Thyroid gland (tissue), 4 donors: Measurements from ENCODE around the gene SH3RF3. TPM values are rescaled to one million over a fixed set of nuclear protein-coding genes. Genes with fewer than 3 reads are reported as not detected.
A peak's percentile ranks its signal among the peaks of the same experiment; 100 is the strongest.

Experiments
- DNase-seq, 2 donors: peaks; one replicate each; pipeline ENCODE4 v3.0.0-alpha.2; 2019
- H3K27ac ChIP-seq, 3 donors: fragments of 200-600 bp; sonication (generic); 1 replicate in 2 of 3; 2 replicates in 1 of 3; pipeline ENCODE4 v1.5.1; 2016 to 2019; ENCODE audit warnings: mild to moderate bottlenecking in 1 of 3, moderate library complexity in 1 of 3
- H3K27me3 ChIP-seq: fragments of 200-600 bp; sonication (generic); one replicate; pipeline ENCODE4 v1.5.1; 2019
- H3K36me3 ChIP-seq, 2 donors: fragments of 200-600 bp; sonication (generic); one replicate each; pipeline ENCODE4 v1.5.1; 2016 to 2019
- H3K4me1 ChIP-seq, 2 donors: fragments of 200-600 bp; sonication (generic); one replicate each; pipeline ENCODE4 v1.5.1; 2017 to 2019
- H3K4me3 ChIP-seq, 3 donors: fragments of 200-600 bp; sonication (generic); replicated peaks in 1 of 3; 1 replicate in 2 of 3; 2 replicates in 1 of 3; pipeline ENCODE4 v1.5.1; 2016; ENCODE audit warnings: mild to moderate bottlenecking in 1 of 3
- H3K9me3 ChIP-seq: fragments of 200-600 bp; sonication (generic); one replicate; pipeline ENCODE4 v1.5.1; 2017
- POLR2A ChIP-seq, 2 donors: fragments of 450-650 bp; IDR thresholded peaks; one replicate each; pipeline ENCODE4 v1.6.1; 2017; ENCODE audit warnings: antibody characterized with exemption in 2 of 2, mild to moderate bottlenecking in 2 of 2, moderate library complexity in 1 of 2
- WGBS, 2 donors: methylation state at CpG; one replicate each; pipeline ENCODE4 v1.1.5; 2017; 5-methylcytosine and 5-hydroxymethylcytosine counted together
- intact Hi-C: fragments of 100-400 bp; cut with DNase I; formaldehyde crosslinking; loops from one replicate; pipeline ENCODE4 v1.15.1; 2023
- total RNA-seq, 4 donors: library from RNA; depleted of rRNA; stranded (reverse); fragments of >200 nt; gene quantifications; one replicate each; pipeline ENCODE4 v1.2.3, GENCODE V29; 2016
- TF ChIP-seq, protein P1 (sequence below), 6 experiments: fragments of 200-600 bp in 3 of 6; fragments of 450-650 bp in 3 of 6; sonication (generic) in 3 of 6; IDR thresholded peaks; one replicate each; pipeline ENCODE4 v1.5.1; 2016 to 2019; ENCODE audit warnings: antibody characterized with exemption in 6 of 6, mild to moderate bottlenecking in 2 of 6, inconsistent platforms in 1 of 6, moderate library complexity in 1 of 6

Gene SH3RF3
- total RNA-seq, 4 donors from 2014 or later: 2.1 to 7.4 (median 2.8) TPM

DNA sequence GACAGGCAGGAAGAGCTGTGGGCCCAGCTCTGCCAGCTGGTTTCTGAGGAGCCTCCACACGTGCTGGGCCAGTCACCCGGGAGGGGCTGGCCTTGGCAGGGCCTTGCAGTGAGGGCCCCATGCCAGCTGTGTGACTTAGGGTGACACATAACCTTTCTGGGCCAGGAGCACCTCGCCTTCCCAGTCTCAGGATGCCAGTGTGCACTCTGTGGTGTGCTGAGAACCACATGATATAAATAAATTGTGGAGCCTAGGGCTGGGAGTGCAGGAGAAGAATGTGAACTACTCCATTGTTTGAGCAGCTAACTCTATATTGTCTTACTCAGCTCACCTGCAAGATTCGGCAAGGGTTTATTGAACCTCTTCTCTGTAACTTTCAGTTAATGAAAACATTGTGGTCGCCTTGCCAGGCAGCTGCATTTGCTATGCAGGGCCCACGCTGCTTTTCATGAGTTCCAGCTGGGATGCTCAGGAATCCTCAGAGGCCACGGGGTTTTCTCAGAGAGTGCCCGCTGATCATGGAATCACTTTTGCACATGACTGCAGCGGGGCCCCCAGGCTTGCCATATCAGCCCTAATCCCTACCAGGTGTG lies 222.3 kb downstream of the SH3RF3 start:
- H3K4me3 ChIP-seq: no peak overlapping the region
- peak overlapping the region in 2 of 3 donors; percentile 19 to 36 for H3K27ac ChIP-seq
- no peaks in the 10 kb centered on the region for H3K36me3 ChIP-seq
- WGBS, 2 donors: 52 to 65% methylated on average over 8 to 9 of the region's 9 CpGs
- no peak for TF ChIP-seq POLR2A (IDR thresholded peaks at IDR 0.05)
- TF ChIP-seq, protein P1, sequence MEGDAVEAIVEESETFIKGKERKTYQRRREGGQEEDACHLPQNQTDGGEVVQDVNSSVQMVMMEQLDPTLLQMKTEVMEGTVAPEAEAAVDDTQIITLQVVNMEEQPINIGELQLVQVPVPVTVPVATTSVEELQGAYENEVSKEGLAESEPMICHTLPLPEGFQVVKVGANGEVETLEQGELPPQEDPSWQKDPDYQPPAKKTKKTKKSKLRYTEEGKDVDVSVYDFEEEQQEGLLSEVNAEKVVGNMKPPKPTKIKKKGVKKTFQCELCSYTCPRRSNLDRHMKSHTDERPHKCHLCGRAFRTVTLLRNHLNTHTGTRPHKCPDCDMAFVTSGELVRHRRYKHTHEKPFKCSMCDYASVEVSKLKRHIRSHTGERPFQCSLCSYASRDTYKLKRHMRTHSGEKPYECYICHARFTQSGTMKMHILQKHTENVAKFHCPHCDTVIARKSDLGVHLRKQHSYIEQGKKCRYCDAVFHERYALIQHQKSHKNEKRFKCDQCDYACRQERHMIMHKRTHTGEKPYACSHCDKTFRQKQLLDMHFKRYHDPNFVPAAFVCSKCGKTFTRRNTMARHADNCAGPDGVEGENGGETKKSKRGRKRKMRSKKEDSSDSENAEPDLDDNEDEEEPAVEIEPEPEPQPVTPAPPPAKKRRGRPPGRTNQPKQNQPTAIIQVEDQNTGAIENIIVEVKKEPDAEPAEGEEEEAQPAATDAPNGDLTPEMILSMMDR (IDR thresholded peaks at IDR 0.05): no peak
- no peaks in the 10 kb centered on the region for H3K9me3 ChIP-seq
- H3K4me1 ChIP-seq: peaks cover 34 to 46% of the 10 kb centered on the region in 2 donors
- no peaks in the 10 kb centered on the region for H3K27me3 ChIP-seq
- DNase-seq: peak; percentile 78 to 91
- intact Hi-C loops: no loop called here

DNA sequence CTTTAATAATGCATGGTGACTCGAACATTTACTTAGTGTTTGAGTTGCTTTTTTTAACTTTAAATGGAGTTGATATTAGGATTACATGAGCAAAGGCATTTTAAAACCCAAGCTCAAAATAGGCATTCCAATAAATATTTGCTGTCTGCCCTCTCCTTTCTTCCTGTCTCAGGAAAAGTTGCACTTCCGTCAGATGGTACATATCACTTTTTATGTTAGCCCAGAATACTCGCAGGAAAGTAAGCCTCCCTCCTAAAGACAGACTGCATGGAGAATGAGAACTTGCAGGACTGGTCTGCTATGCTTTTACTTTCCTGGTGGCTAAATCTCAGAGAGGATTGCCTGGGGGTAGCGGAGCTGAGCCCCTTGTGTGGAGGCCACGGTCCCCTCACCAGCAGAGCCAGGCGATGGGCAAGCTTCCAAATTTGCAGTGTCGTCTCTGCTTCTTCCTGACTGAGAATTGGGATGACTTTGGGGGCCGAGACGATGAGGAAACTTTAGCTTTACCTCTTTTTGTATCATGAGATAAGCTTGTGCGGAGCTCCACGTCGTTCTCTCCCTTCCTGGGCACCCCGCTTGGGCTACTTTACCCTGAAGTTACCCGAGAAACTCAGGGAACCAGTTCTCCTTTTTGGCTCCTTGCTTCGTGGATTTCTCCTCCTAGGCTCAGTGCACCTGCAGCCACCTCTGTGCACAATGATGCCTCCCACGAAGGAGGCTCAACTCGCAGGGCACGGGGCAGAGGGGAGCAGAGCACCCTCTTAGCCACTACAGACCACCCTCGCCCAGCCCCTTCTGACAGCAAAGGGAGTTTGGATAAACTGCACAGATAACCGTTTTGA lies 223.3 kb downstream of the SH3RF3 start:
- Histone ChIP-seq H3K27me3 (no peaks in the 10 kb centered on the region), H3K4me1 (peaks cover 35 to 46% of the 10 kb centered on the region in 2 donors), H3K4me3 (no peak overlapping the region), H3K9me3 (no peaks in the 10 kb centered on the region), H3K27ac (peak overlapping the region in 1 of 3 donors; percentile 28), H3K36me3 (no peaks in the 10 kb centered on the region)
- peak; percentile 34 to 51 for DNase-seq
- intact Hi-C loops: no loop called here
- WGBS, 2 donors: 37 to 48% methylated on average over 18 to 20 of the region's 20 CpGs
- TF ChIP-seq POLR2A (IDR thresholded peaks at IDR 0.05): no peak
- TF ChIP-seq, protein P1 (IDR thresholded peaks at IDR 0.05): no peak

DNA sequence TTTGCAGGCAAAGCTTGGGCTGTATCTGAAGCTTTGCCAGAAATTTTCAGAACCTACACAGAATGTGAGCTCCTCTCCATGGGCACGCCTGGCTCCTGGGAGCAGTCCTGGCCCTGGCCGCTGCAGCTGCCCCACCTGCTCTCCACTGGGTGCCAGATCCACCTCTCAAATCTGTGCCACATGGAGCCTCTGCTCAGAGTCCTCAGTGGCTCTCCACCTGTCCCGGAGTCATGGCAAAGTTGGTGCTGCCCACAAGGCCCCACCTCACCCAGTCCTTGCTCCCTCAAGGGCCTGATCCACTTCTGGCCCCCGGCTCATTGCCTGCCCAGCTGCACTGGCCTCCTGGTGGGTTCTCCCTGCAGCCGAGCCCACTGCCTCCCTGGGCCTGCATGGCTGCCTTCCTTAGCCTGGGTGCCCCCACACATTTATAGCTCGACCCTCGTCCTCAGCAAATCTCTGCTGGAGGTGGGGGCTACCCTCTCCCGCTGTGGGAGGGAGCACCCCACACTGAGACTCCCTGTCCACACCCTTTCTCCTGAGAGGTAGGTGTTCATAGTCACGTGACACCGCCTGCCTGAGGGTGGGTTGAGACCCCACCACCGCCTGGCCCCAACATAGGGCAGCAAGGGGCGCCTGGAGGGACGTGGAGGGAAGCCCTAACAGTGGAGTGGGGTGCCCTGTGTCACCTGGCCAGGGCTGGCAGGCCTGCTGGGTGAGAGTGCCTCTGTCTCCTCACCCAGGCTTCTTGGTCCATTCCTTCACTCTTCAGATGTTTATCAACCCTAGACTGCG lies 224.1 kb downstream of the SH3RF3 start:
- no peak overlapping the region for H3K27ac ChIP-seq
- H3K9me3 ChIP-seq: no peaks in the 10 kb centered on the region
- no peaks in the 10 kb centered on the region for H3K36me3 ChIP-seq
- H3K27me3 ChIP-seq: no peaks in the 10 kb centered on the region
- intact Hi-C loops: no loop called here
- DNase-seq: peak; percentile 62 to 63
- no peak for TF ChIP-seq POLR2A (IDR thresholded peaks at IDR 0.05)
- TF ChIP-seq, protein P1 (IDR thresholded peaks at IDR 0.05): no peak
- H3K4me1 ChIP-seq: peaks cover 35 to 46% of the 10 kb centered on the region in 2 donors
- 62 to 85% methylated on average over 7 to 12 of the region's 14 CpGs for WGBS, 2 donors
- no peak overlapping the region for H3K4me3 ChIP-seq

DNA sequence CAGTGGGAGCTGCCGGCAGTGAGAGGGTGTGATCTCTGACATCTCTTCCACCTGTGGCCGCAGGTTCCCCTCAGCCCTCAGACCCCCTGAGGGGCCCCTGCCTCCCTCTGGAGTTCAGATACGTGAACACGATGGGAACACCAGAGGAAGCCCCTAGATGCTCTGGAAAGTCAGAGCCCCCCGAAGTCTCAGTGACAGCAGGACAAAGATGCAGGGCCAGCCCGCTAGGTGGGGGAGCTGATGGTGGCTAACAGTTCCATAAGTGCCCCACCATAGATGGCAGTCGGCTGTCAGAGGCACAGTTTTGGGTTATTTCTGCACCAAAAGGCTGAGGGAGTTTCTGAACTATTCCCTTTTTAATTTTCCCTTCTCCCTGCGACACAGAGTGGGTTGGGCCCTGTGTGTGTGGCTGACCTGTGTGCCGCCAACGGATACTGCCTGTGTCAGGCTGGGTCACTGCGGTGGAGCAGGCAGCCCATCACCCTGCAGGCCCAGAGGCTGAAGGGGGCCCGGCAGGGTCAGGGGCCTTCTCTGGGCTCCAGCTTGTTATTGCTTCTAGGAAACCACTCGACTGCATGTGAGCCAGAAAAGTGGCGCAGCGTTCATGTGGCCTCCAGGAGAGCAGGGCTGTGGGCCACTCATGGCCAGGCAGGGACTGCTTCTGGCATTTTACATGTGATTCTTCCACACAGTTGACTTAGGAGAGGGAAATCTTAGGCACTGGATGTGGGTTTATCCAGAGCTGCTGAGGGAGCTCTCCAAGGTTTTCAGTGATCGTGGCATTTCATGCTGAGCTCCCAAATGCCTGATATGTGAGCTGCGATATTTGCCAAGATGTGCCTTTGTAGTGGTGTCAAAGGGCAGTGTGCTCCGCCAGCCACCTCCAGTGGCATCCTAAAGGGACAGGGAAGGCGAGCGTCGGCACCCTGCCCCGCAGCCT lies 225.1 kb downstream of the SH3RF3 start:
- no peak overlapping the region for H3K27ac ChIP-seq
- TF ChIP-seq, protein P1 (IDR thresholded peaks at IDR 0.05): no peak
- no peak for TF ChIP-seq POLR2A (IDR thresholded peaks at IDR 0.05)
- intact Hi-C loops: no loop called here
- no peak for DNase-seq
- no peaks in the 10 kb centered on the region for H3K36me3 ChIP-seq
- peaks cover 35 to 46% of the 10 kb centered on the region in 2 donors for H3K4me1 ChIP-seq
- no peaks in the 10 kb centered on the region for H3K27me3 ChIP-seq
- 95% methylated on average over 16 of the region's 22 CpGs for WGBS, 2 donors
- H3K9me3 ChIP-seq: no peaks in the 10 kb centered on the region
- H3K4me3 ChIP-seq: no peak overlapping the region
